Iris pigment epithelial cell (primary cell): ENCODE measurements around the gene TNFRSF17.

Experiments used
- DNase-seq: peaks from one replicate; pipeline ENCODE4 v3.0.0-alpha.2; 2011; ENCODE audit warnings: low read depth

TNFRSF17 gene

DNA sequence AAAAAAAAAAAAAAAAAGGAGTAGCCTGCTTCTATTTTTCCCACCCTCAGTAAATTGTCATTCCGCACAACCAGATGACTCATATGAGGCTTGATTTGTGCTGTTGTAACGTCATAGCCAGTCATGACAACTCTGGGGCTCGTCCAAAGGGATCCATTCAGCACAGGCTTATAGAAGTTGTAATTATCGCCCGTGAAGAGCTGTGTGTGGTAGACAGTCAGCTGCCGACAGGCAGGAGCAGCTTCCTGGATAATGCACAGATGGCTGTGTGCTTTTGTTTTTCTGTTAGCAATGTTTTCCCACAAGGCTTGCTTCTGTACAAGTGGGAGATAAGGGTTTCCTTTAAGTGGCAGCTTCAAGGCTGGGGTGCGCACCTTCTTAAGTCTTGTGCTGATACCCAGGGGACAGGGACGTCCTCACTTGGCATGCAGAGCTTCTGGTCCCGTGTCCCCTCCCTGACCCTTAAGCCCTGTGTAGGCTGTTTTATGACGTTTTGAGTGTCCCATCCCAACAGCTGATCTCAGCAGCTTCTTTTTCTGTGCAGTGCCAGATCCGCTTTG is 37.5 kb downstream of the TNFRSF17 start:
- DNase-seq = peak; percentile 51

GRCh38 chr16:12006637-12007036 is 41.6 kb downstream of the TNFRSF17 start:
- no peak for DNase-seq

- DNase-seq = no peak
Measured at GRCh38 chr16:12009462-12009861, 44.5 kb downstream of the TNFRSF17 start.

GRCh38 chr16:12009922-12010321 is 44.9 kb downstream of the TNFRSF17 start:
- no peak for DNase-seq

- DNase-seq = no peak
Measured at GRCh38 chr16:12010388-12011251, 45.6 kb downstream of the TNFRSF17 start.

GRCh38 chr16:12011565-12011964 is 46.6 kb downstream of the TNFRSF17 start:
- DNase-seq = no peak

- DNase-seq = peak; percentile 77
Measured at GRCh38 chr16:12016291-12016947, 51.4 kb downstream of the TNFRSF17 start.

- DNase-seq = peak; percentile 77
Measured at GRCh38 chr16:12017558-12017957, 52.5 kb downstream of the TNFRSF17 start.
